HG02763 (cell line): ENCODE measurements around the gene ZNF605.
"Not testable (repeated sequence)": the region's sequence is repeated elsewhere in the genome, so short reads cannot be mapped to it uniquely, and the experiment has no call there.

Source experiments
- ATAC-seq: cut with Tn5 transposase; IDR thresholded peaks from one replicate; pipeline ENCODE4 v1.9.1; 2021; ENCODE audit warnings: mild to moderate bottlenecking, moderate library complexity; ENCODE audit not compliant: unreplicated experiment

ZNF605 gene

GRCh38 chr12:132949936-132950837 lies 5.9 kb downstream of the ZNF605 start:
- no peak for ATAC-seq

DNA sequence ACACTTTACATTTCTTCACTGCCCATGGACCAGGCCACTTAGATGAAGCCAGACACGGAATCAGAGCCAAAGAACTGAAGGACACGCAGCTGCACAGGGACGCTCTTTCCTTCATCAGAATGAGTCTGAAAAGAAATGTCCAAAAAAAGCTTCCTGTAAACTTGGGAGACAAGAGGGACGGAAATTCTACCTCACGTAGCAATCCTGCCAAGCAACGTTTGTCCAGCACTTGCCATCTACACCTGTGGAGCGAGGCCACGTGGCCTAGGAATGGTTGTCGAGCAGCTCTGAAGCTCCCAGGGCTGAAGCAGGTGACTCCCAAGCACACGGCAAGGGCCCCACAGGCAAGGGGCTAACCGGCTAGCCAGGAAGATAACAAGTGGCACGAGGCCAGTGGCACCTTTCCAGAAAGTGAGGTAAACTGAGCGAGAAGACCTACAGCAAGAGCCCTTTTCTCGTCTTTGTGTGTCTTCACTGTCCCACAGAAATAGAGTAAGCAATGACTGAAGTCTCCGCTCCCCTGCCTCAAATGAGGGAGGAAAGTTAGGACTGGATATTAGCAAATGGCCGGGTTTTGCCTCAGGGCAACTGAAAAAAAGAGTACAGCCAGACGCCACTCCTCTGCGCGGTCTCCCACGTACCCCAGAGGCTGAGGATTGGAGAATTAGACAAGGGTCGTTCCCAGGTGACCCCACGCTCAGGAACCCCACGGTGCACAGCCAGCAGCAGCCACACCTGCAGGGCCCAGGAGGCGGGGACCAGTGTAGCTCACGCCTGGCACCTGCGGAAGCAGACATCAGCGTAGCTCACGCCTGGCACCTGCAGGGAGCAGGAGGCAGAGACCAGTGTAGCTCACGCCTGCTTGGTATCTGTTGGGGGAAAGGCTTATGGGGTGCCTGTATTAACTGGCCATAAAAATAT lies 7.7 kb downstream of the ZNF605 start:
- ATAC-seq = no peak

- ATAC-seq = no peak
Observed at GRCh38 chr12:132946246-132946820, 9.8 kb downstream of the ZNF605 start.

DNA sequence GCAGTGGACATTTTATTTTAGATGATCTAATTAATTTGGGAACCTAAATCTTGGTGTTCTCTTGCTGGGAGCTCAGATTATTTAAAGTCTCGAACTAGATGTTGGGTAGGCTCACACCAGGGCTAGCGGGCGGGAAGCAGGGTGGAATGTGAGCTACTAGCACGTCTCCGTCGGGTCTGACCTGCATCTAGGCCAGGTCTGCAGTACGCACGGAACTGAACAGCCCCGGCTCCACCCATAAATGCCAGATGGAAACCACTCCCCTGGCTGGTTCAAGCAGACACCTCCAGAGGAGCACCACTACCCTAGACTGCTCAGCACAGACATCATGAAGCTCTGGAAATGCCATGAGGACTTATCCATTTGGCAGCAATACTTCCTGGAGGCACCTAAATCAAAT lies 10.3 kb downstream of the ZNF605 start:
- no peak for ATAC-seq

GRCh38 chr12:132942611-132943010 lies 13.5 kb downstream of the ZNF605 start:
- ATAC-seq = no peak

DNA sequence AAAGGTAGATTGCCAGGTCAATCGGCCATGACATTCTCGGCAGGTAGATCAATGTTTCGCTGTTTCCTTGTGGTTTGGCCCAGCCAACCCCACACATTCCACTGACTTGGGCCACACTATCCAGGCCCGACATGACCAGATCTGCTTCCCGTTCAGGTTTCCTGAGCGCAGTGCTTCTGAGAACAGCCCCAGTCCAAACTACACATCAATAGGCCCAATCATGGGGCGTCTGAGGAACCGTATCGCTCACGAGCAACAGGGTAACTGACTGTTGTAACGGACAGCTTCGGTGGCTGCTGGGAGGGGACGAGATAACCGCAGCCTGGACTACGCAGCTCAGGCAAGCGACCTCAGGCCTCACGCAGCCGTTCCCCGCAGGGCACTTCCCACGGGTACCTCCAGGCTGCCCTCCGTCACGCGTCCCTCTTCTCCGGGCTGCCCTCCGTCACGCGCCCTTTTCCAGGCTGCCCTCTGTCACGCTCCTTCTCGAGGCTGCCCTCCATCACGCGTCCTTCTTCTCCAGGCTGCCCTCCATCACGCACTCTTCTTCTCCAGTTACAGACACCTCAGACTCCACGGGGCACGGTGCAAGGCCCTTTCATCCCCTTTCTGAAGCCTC lies 14.7 kb downstream of the ZNF605 start:
- ATAC-seq = no peak

- ATAC-seq = no peak
Observed at GRCh38 chr12:132940071-132940719, 15.9 kb downstream of the ZNF605 start.

DNA sequence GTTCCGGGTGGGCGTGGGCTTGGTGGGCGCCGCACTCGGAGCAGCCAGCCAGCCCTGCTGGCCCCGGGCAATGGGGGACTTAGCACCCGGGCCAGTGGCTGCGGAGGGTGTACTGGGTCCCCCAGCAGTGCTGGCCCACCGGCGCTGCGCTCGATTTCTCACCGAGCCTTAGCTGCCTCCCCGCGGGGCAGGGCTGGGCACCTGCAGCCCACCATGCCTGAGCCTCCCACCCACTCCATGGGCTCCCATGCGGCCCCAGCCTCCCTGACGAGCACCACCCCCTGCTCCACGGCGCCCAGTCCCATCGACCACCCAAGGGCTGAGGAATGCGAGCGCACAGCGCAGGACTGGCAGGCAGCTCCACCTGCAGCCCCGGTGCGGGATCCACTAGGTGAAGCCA lies 17.3 kb downstream of the ZNF605 start:
- ATAC-seq = not testable (repeated sequence)

- ATAC-seq = no peak
Observed at GRCh38 chr12:132937476-132937875, 18.6 kb downstream of the ZNF605 start.

GRCh38 chr12:132936921-132937320 lies 19.2 kb downstream of the ZNF605 start:
- not testable (repeated sequence) for ATAC-seq

DNA sequence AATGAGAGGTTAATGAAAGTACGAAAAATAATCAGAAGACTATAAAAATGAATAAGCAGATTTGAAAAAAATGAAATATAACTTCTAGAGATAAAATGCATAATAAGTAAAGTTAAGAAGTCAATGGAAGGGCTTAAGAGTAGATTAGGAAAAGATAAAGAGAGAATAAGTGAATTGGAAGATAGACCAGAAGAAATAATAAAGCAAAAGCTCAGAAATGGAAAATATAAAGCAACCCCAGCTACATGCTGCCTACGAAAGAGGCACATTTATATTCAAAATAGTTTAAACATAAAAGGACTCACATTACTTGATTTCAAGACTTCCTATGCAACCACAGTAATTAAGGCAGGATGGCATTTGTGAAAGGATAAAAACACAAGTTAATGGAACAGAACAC lies 19.9 kb downstream of the ZNF605 start:
- no peak for ATAC-seq

DNA sequence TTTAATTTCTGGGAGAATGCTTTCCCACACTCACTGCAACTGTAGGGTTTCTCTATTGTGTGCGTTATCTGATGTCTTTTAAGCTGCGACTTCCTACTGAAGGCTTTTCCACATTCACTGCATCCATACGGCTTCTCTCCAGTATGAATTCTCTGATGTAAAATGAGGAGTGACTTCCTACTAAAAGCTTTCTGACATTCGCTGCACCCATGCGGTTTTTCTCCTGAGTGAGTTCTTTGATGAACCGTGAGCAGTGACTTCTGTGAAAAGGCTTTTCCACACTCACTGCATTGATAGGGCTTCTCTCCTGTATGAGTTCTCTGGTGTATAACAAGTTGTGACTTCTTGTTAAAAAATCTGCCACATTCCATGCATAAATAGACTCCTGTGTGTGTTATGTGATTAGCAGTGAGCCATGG lies 29.7 kb downstream of the ZNF605 start:
- ATAC-seq = no peak

DNA sequence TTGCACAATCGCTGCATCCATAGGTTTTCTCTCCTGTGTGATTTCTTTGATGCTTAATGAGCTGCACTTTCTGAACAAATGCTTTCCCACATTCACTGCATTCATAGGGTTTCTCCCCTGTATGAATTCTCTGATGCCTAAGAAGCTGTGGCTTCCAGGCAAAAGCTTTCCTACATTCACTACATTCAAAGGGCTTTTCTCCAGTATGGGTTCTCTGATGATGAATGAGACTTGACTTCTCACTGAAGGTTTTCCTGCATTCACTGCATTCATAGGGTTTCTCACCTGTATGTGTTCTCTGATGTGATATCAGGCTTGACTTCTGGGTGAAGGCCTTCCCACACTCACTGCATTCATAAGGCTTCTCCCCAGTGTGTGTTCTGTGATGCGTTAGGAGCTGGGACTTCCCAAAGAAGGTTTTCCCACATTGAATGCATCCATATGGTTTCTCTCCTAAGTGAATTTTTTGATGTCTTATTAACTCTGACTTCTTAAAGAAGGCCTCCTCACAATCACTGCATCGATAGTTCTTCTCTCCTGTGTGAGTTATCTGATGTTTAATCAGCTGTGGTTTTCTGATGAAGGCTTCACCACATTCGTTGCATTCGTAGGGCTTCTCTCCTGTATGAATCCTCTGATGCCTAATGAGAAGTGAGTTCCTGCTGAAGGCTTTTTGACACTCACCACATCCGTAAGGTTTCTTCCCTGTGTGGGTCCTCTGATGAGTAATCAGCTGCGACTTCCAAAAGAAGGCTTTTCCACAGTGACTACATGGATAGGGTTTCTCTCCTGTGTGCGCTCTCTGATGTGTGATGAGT lies 30.3 kb downstream of the ZNF605 start:
- no peak for ATAC-seq

DNA sequence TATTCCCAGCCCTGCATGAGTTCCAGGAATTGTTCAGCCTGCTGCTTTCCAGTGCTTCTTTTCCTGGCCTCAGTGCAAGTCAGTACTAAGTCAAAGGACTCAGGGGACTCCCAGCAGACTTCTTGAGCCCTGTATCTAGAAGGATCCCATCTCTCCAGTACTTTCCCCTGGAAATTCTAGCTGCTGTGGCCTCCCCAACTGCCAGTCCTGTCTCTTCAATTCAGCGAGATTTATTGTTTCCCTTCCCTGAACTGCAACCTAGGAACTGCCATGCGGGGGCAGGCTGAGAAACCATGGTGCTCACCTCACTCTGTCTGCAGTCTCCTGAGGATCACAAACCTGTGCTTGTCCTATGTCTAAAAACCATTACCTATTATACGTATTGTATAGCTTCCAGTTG lies 31.8 kb downstream of the ZNF605 start:
- no peak for ATAC-seq

DNA sequence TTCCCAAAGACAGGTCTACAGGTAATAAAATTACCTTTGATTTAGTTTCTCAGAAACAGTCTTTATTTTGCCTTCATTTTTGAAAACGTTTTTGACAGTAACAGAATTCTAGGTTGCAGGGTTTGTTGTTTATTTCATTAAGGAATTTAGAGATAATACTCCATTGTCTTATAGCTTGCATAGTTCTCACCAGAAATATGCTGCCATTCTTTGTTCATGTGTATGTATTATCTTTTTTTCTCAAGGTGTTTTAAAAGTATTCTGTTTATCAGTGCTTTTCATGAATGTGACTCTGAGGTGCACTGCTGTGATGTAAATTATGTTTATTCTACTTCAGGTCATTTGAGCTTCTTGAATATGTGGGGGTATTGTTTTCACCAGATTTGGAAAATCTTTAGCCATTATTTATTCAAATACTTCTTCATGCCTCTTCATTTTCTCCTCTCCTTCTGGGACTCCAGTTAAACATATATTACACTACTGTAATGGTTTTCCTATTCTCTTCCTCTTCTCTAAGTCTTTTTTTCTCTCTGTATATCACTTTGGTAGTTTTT lies 32.7 kb downstream of the ZNF605 start:
- no peak for ATAC-seq

GRCh38 chr12:132922676-132923075 lies 33.4 kb downstream of the ZNF605 start:
- ATAC-seq = no peak

GRCh38 chr12:132921685-132922084 lies 34.4 kb downstream of the ZNF605 start:
- ATAC-seq = no peak

- ATAC-seq = no peak
Observed at GRCh38 chr12:132918680-132919079, 37.4 kb downstream of the ZNF605 start.

DNA sequence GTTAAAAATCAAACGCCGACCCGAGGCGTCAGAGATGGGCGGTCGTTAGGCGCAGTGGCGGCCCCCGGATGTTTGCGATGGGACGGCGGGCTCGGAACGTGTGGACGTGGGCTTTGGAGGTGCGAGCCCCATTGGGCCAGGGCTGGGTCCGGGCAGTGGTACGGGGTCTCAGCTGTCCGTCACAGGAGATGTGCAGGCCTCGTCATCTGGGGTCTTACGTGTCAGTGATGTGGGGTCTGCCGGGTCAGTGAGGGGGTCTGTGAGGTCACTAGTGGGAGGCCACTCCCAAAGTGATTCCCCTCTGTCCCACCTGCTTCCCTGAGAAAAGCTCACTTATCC lies 47.1 kb downstream of the ZNF605 start:
- no peak for ATAC-seq
